ENCODE data around the gene TTL. TPM values are rescaled to one million over a fixed set of nuclear protein-coding genes. Genes with fewer than 3 reads are reported as not detected.
"Not testable (repeated sequence)": the region's sequence is repeated elsewhere in the genome, so short reads cannot be mapped to it uniquely, and the experiment has no call there.

Gene TTL
- total RNA-seq, 2 donors from 2014 or later, result 61.1 to 89.6 TPM

GRCh38 chr2:112437405-112437831 is 44.5 kb upstream of the TTL start:
- H3K27ac Mint-ChIP-seq; H3K36me3 ChIP-seq (ENCODE audit: control insufficient read depth, insufficient read depth, low read length); H3K4me1 Mint-ChIP-seq; DNase-seq; H3K4me3 ChIP-seq (ENCODE audit: low read length); H3K4me3 Mint-ChIP-seq; H3K9me3 ChIP-seq (ENCODE audit: control insufficient read depth, low read length); H3K9ac ChIP-seq (ENCODE audit: extremely low read depth, low read length, poor library complexity, severe bottlenecking); H3K4me1 ChIP-seq (ENCODE audit: control insufficient read depth, insufficient read depth, low read length); H3K27me3 ChIP-seq (ENCODE audit: control insufficient read depth, insufficient read depth, low read length, poor library complexity, severe bottlenecking); H3K27ac ChIP-seq (ENCODE audit: low read depth, low read length); H3K36me3 Mint-ChIP-seq (ENCODE audit: low read depth); H3K9me3 Mint-ChIP-seq: not testable (repeated sequence)
- peaks cover 14% of the 10 kb centered on the region for H3K27me3 Mint-ChIP-seq (ENCODE audit: insufficient read depth)
- WGBS, 2 experiments (ENCODE audit: insufficient coverage in 1 of 2, insufficient read length in 1 of 2), result 92 to 94% methylated on average over 9 to 16 of the region's 16 CpGs

GRCh38 chr2:112438603-112439261 is 43.2 kb upstream of the TTL start:
- WGBS, 2 experiments (ENCODE audit: insufficient coverage in 1 of 2, insufficient read length in 1 of 2), result 100% methylated on average over 3 of the region's 6 CpGs; no CpG with 5 or more reads in 1 of the 2 experiments
- not testable (repeated sequence) for H3K9me3 ChIP-seq (ENCODE audit: control insufficient read depth, low read length); H3K36me3 ChIP-seq (ENCODE audit: control insufficient read depth, insufficient read depth, low read length); H3K4me3 ChIP-seq (ENCODE audit: low read length); DNase-seq; H3K4me3 Mint-ChIP-seq; H3K36me3 Mint-ChIP-seq (ENCODE audit: low read depth); H3K4me1 Mint-ChIP-seq; H3K9me3 Mint-ChIP-seq; H3K27ac Mint-ChIP-seq; H3K4me1 ChIP-seq (ENCODE audit: control insufficient read depth, insufficient read depth, low read length); H3K27me3 ChIP-seq (ENCODE audit: control insufficient read depth, insufficient read depth, low read length, poor library complexity, severe bottlenecking); H3K27ac ChIP-seq (ENCODE audit: low read depth, low read length); H3K9ac ChIP-seq (ENCODE audit: extremely low read depth, low read length, poor library complexity, severe bottlenecking)
- peaks cover 18% of the 10 kb centered on the region for H3K27me3 Mint-ChIP-seq (ENCODE audit: insufficient read depth)

- not testable (repeated sequence) for H3K9ac ChIP-seq (ENCODE audit: extremely low read depth, low read length, poor library complexity, severe bottlenecking); H3K27ac ChIP-seq (ENCODE audit: low read depth, low read length); H3K4me3 Mint-ChIP-seq; DNase-seq; H3K9me3 Mint-ChIP-seq; H3K36me3 ChIP-seq (ENCODE audit: control insufficient read depth, insufficient read depth, low read length); H3K27ac Mint-ChIP-seq; H3K27me3 ChIP-seq (ENCODE audit: control insufficient read depth, insufficient read depth, low read length, poor library complexity, severe bottlenecking); H3K4me1 Mint-ChIP-seq; H3K9me3 ChIP-seq (ENCODE audit: control insufficient read depth, low read length); H3K4me1 ChIP-seq (ENCODE audit: control insufficient read depth, insufficient read depth, low read length); H3K4me3 ChIP-seq (ENCODE audit: low read length); H3K36me3 Mint-ChIP-seq (ENCODE audit: low read depth)
- no CpG with 5 or more reads among the region's 1 CpG for WGBS, 2 experiments (ENCODE audit: insufficient coverage in 1 of 2, insufficient read length in 1 of 2)
- H3K27me3 Mint-ChIP-seq (ENCODE audit: insufficient read depth), result peaks cover 27% of the 10 kb centered on the region
Observed at GRCh38 chr2:112444256-112444655, 37.7 kb upstream of the TTL start.

DNA sequence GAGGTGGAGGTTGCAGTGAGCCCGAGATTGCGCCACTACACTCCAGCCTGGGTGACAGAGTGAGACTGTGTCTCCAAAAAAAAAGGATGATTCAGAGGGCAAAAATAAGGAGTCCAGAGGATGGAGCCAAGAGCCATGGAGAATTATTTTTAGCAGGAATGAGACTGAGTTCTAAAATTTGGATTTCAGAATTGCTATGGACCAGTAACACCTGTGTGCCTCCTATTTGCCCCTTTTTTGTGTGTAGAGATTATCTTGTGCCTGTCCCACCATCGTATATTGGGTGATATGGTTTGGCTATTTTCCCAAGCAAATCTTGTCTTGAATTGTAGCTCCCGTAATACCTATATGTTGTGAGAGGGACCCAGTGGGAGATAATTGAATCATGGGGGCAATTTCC is 32.1 kb upstream of the TTL start:
- Histone ChIP-seq H3K4me3 (ENCODE audit: low read length) (peak overlapping the region; percentile 4), H3K27ac (ENCODE audit: low read depth, low read length) (no peak overlapping the region), H3K9ac (ENCODE audit: extremely low read depth, low read length, poor library complexity, severe bottlenecking) (no peak overlapping the region), H3K27me3 (ENCODE audit: control insufficient read depth, insufficient read depth, low read length, poor library complexity, severe bottlenecking) (peaks cover 28% of the 10 kb centered on the region), H3K4me1 (ENCODE audit: control insufficient read depth, insufficient read depth, low read length) (no peaks in the 10 kb centered on the region), H3K9me3 (ENCODE audit: control insufficient read depth, low read length) (peaks cover 12% of the 10 kb centered on the region), H3K36me3 (ENCODE audit: control insufficient read depth, insufficient read depth, low read length) (no peaks in the 10 kb centered on the region)
- H3K4me1 Mint-ChIP-seq, result peaks cover 3% of the 10 kb centered on the region
- H3K9me3 Mint-ChIP-seq, result peaks cover 14% of the 10 kb centered on the region
- H3K27ac Mint-ChIP-seq, result no peak overlapping the region
- no peaks in the 10 kb centered on the region for H3K36me3 Mint-ChIP-seq (ENCODE audit: low read depth)
- WGBS, 2 experiments (ENCODE audit: insufficient coverage in 1 of 2, insufficient read length in 1 of 2), result 96 to 98% methylated on average over 4 of the region's 4 CpGs
- no peak for DNase-seq
- peaks cover 40% of the 10 kb centered on the region for H3K27me3 Mint-ChIP-seq (ENCODE audit: insufficient read depth)
- no peak overlapping the region for H3K4me3 Mint-ChIP-seq
- TF ChIP-seq, protein P1, sequence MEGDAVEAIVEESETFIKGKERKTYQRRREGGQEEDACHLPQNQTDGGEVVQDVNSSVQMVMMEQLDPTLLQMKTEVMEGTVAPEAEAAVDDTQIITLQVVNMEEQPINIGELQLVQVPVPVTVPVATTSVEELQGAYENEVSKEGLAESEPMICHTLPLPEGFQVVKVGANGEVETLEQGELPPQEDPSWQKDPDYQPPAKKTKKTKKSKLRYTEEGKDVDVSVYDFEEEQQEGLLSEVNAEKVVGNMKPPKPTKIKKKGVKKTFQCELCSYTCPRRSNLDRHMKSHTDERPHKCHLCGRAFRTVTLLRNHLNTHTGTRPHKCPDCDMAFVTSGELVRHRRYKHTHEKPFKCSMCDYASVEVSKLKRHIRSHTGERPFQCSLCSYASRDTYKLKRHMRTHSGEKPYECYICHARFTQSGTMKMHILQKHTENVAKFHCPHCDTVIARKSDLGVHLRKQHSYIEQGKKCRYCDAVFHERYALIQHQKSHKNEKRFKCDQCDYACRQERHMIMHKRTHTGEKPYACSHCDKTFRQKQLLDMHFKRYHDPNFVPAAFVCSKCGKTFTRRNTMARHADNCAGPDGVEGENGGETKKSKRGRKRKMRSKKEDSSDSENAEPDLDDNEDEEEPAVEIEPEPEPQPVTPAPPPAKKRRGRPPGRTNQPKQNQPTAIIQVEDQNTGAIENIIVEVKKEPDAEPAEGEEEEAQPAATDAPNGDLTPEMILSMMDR (conservative IDR thresholded peaks at IDR 0.05), result no peak

All from endodermal cell (in vitro differentiated cells).